Keratinocyte (primary cell): ENCODE measurements around the gene TMEFF2. TPM values are rescaled to one million over a fixed set of nuclear protein-coding genes. Genes with fewer than 3 reads are reported as not detected.
"Not testable (repeated sequence)": the region's sequence is repeated elsewhere in the genome, so short reads cannot be mapped to it uniquely, and the experiment has no call there.

ENCODE experiments used
- DNase-seq: peaks from one replicate; pipeline ENCODE4 v3.0.0-alpha.2; 2011; ENCODE audit warnings: low read depth, missing footprints, low spot score
- FAIRE-seq: peaks from 2 replicates; lab custom pipeline; 2011; peaks lifted over from hg19 to GRCh38; lab: Jason Lieb, UNC
- H2AFZ ChIP-seq: 2 replicates; pipeline ENCODE4 v1.6.0; 2012; ENCODE audit warnings: low read length, control low read depth, inconsistent platforms; ENCODE audit not compliant: control insufficient read depth
- H3K27ac ChIP-seq: 2 replicates; pipeline ENCODE4 v1.5.1; 2011; ENCODE audit warnings: low read length; ENCODE audit not compliant: control insufficient read depth, insufficient read depth
- H3K27me3 ChIP-seq: 3 replicates; pipeline ENCODE4 v1.6.0; 2011; ENCODE audit warnings: low read length; ENCODE audit not compliant: control insufficient read depth, insufficient read depth; ENCODE audit errors: extremely low read depth
- H3K36me3 ChIP-seq, 2 experiments: 2 replicates in 1 of 2; 3 replicates in 1 of 2; pipeline ENCODE4 v1.5.1; 2011; ENCODE audit warnings: low read length in 2 of 2, mild to moderate bottlenecking in 1 of 2; ENCODE audit not compliant: control insufficient read depth in 2 of 2, insufficient read depth in 2 of 2; ENCODE audit errors: extremely low read depth in 1 of 2
- H3K4me1 ChIP-seq: 3 replicates; pipeline ENCODE4 v1.5.1; 2011; ENCODE audit warnings: low read length; ENCODE audit not compliant: control insufficient read depth, insufficient read depth; ENCODE audit errors: extremely low read depth
- H3K4me2 ChIP-seq: 3 replicates; pipeline ENCODE4 v1.6.0; 2011; ENCODE audit warnings: low read depth, low read length; ENCODE audit not compliant: control insufficient read depth, insufficient read depth; ENCODE audit errors: extremely low read depth
- H3K4me3 ChIP-seq, 3 experiments: fragments of 200-600 bp in 1 of 3; sonication (generic) in 1 of 3; 2 replicates in 2 of 3; 3 replicates in 1 of 3; pipeline ENCODE4 v1.5.1; 2011 to 2016; ENCODE audit warnings: low read length in 3 of 3, mild to moderate bottlenecking in 3 of 3, control low read depth in 2 of 3, inconsistent platforms in 1 of 3, low read depth in 1 of 3, mixed read lengths in 1 of 3, mixed run types in 1 of 3, moderate library complexity in 1 of 3; ENCODE audit not compliant: control insufficient read depth in 2 of 3, insufficient read depth in 2 of 3; ENCODE audit errors: extremely low read depth in 1 of 3
- H3K79me2 ChIP-seq: 2 replicates; pipeline ENCODE4 v1.6.0; 2012; ENCODE audit warnings: low read length; ENCODE audit not compliant: control insufficient read depth, insufficient read depth
- H3K9ac ChIP-seq: 3 replicates; pipeline ENCODE4 v1.6.0; 2011; ENCODE audit warnings: low read length; ENCODE audit not compliant: control insufficient read depth, insufficient read depth; ENCODE audit errors: extremely low read depth
- H3K9me1 ChIP-seq: 3 replicates; pipeline ENCODE4 v1.6.0; 2011; ENCODE audit warnings: low read length; ENCODE audit not compliant: control insufficient read depth, insufficient read depth; ENCODE audit errors: extremely low read depth
- H3K9me3 ChIP-seq: 2 replicates; pipeline ENCODE4 v1.5.1; 2012; ENCODE audit warnings: low read depth, low read length; ENCODE audit not compliant: control insufficient read depth
- H4K20me1 ChIP-seq: 3 replicates; pipeline ENCODE4 v1.6.0; 2011; ENCODE audit warnings: low read length; ENCODE audit not compliant: control insufficient read depth, insufficient read depth; ENCODE audit errors: extremely low read depth
- EZH2 ChIP-seq: IDR thresholded peaks from one replicate; pipeline ENCODE4 v1.6.1; 2012; ENCODE audit warnings: inconsistent platforms, mild to moderate bottlenecking, low read length, moderate library complexity
- dilution Hi-C: fragments of 300-500 bp; cut with MboI; formaldehyde crosslinking; loops from one replicate; pipeline ENCODE4 v1.7.0; 2020; ENCODE audit warnings: low sequenced_read_pairs; ENCODE audit not compliant: extremely low pct_ligation_motif_present
- polyA plus RNA-seq, 5 experiments: library from polyadenylated mRNA; depleted of rRNA in 3 of 5; stranded (reverse) in 3 of 5; stranded (forward) in 1 of 5; unstranded in 1 of 5; fragments of >200 nt; gene quantifications; 1 replicate in 1 of 5; 2 replicates in 3 of 5; 3 replicates in 1 of 5; pipeline versions ENCODE4 v1.2.1 to v1.2.3, GENCODE V29; 2011 to 2012; ENCODE audit warnings: missing spikeins in 2 of 5, low read depth in 1 of 5, low replicate concordance in 1 of 5
- TF ChIP-seq, protein P1 (sequence below), 3 experiments: IDR thresholded peaks in 1 of 3; conservative IDR thresholded peaks in 1 of 3; optimal IDR thresholded peaks in 1 of 3; 2 replicates in 2 of 3; 3 replicates in 1 of 3; pipeline versions ENCODE3 to v1.5.1; 2011; ENCODE audit warnings: low read length in 3 of 3, mild to moderate bottlenecking in 3 of 3, moderate library complexity in 2 of 3, control low read depth in 1 of 3, inconsistent platforms in 1 of 3; ENCODE audit not compliant: insufficient read depth in 2 of 3; ENCODE audit errors: extremely low read depth in 1 of 3

TMEFF2 gene
- polyA plus RNA-seq, 1 donor (not counting 4 experiments of a cell fraction or from before 2014, with no cell fraction given): not detected

DNA sequence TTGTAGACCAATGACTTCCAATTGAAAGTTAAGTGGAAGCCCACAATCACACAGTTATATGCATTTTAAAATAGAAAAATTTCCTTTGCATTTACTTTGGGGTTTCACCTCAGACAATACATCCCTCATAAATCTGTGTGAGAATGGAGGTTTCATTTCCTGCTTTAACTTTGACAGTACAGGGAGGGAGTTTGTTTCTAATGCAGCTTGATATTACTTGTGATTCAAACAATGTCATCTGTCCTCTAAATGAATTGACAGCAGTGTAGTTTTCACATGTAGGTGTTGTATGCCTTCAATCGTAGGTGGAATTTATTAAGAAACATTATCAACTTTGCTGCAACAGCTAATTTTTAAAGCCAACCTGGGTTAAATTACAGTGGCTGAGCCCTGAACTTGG is 75.2 kb downstream of the TMEFF2 start:
- Histone ChIP-seq H3K9me1 (no peaks in the 10 kb centered on the region), H3K9ac (no peak overlapping the region), H3K79me2 (no peaks in the 10 kb centered on the region), H3K9me3 (no peaks in the 10 kb centered on the region), H3K36me3 (no peaks in the 10 kb centered on the region), H3K4me2 (no peak overlapping the region), H3K27ac (no peak overlapping the region), H3K4me3 (no peak overlapping the region), H4K20me1 (no peaks in the 10 kb centered on the region), H3K4me1 (no peaks in the 10 kb centered on the region), H3K27me3 (no peaks in the 10 kb centered on the region), H2AFZ (no peak overlapping the region)
- DNase-seq (no peak), FAIRE-seq (no peak)
- no peak for TF ChIP-seq EZH2
- TF ChIP-seq, protein P1, sequence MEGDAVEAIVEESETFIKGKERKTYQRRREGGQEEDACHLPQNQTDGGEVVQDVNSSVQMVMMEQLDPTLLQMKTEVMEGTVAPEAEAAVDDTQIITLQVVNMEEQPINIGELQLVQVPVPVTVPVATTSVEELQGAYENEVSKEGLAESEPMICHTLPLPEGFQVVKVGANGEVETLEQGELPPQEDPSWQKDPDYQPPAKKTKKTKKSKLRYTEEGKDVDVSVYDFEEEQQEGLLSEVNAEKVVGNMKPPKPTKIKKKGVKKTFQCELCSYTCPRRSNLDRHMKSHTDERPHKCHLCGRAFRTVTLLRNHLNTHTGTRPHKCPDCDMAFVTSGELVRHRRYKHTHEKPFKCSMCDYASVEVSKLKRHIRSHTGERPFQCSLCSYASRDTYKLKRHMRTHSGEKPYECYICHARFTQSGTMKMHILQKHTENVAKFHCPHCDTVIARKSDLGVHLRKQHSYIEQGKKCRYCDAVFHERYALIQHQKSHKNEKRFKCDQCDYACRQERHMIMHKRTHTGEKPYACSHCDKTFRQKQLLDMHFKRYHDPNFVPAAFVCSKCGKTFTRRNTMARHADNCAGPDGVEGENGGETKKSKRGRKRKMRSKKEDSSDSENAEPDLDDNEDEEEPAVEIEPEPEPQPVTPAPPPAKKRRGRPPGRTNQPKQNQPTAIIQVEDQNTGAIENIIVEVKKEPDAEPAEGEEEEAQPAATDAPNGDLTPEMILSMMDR (optimal IDR thresholded peaks at IDR 0.05 in 1 of 3, IDR thresholded peaks at IDR 0.05 in 1 of 3, conservative IDR thresholded peaks at IDR 0.05 in 1 of 3; ENCODE audit: extremely low read depth in 1 of 3, insufficient read depth in 2 of 3, low read length in 3 of 3): no peak
- dilution Hi-C loops: no loop called here

DNA sequence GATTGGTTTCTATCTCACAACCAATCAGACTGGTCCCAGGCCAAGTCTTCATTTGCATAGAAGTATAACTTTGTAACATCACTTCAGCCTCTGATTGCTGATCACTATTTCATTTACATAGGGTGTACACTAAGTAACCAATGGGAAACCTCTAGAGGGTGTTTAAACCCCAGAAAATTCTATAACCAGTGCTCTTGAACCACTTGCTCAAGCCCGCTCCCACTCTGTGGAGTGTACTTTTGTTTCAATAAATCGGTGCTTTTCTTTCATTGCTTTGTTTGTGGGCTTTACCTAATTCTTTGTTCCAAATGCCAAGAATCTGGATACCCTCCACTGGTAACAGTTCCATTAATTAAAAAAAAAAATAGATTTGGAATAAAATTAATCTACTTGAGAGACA is 77.0 kb downstream of the TMEFF2 start:
- H3K4me1 ChIP-seq: no peaks in the 10 kb centered on the region
- no peaks in the 10 kb centered on the region for H3K27me3 ChIP-seq
- no peaks in the 10 kb centered on the region for H4K20me1 ChIP-seq
- no peak overlapping the region for H3K9ac ChIP-seq
- no peak overlapping the region for H3K4me3 ChIP-seq
- no peaks in the 10 kb centered on the region for H3K9me1 ChIP-seq
- TF ChIP-seq, protein P1 (optimal IDR thresholded peaks at IDR 0.05 in 1 of 3, IDR thresholded peaks at IDR 0.05 in 1 of 3, conservative IDR thresholded peaks at IDR 0.05 in 1 of 3; ENCODE audit: extremely low read depth in 1 of 3, insufficient read depth in 2 of 3, low read length in 3 of 3): no peak
- no peak for TF ChIP-seq EZH2
- DNase-seq: no peak
- FAIRE-seq: no peak
- no peaks in the 10 kb centered on the region for H3K79me2 ChIP-seq
- H3K9me3 ChIP-seq: no peaks in the 10 kb centered on the region
- dilution Hi-C loops: no loop called here
- no peaks in the 10 kb centered on the region for H3K36me3 ChIP-seq
- no peak overlapping the region for H3K27ac ChIP-seq
- no peak overlapping the region for H3K4me2 ChIP-seq
- no peak overlapping the region for H2AFZ ChIP-seq

DNA sequence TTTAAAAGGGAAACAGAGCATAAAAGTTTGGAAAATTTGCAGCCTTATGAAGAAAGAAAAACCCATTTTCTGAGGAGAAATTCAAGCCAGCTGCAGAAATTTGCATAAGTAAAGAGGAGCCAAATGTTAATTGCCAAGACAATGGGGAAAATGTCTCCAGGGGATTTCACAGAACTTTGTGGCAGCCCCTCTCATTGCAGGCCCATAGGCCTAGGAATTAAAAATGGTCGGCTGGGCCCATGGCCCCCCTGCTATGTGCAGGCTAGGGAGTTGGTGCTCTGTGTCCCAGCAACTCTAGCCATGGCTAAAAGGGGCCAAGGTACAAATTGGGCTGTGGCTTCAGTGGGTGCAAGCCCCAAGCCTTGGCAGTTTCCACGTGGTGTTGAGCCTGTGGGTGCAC is 83.2 kb downstream of the TMEFF2 start:
- H2AFZ ChIP-seq, H3K79me2 ChIP-seq, H4K20me1 ChIP-seq, FAIRE-seq, H3K27ac ChIP-seq, H3K9ac ChIP-seq, H3K4me1 ChIP-seq, H3K36me3 ChIP-seq, H3K9me1 ChIP-seq, H3K27me3 ChIP-seq, H3K9me3 ChIP-seq, dilution Hi-C loops, H3K4me2 ChIP-seq, H3K4me3 ChIP-seq, DNase-seq: not testable (repeated sequence)
